Effector memory CD4-positive, alpha-beta T cell (primary cell): Measurements from ENCODE around the gene RTCA.

Experiments used
- DNase-seq, 3 donors: peaks; one replicate each; pipeline ENCODE4 v3.0.0-alpha.2; 2020
- H3K27ac ChIP-seq: 2 replicates; pipeline ENCODE4 v1.7.0; 2013; ENCODE audit warnings: mild to moderate bottlenecking, low read length, moderate library complexity; ENCODE audit not compliant: insufficient read depth, poor library complexity, severe bottlenecking
- H3K27me3 ChIP-seq: replicated peaks from 2 replicates; pipeline ENCODE4 v1.7.0; 2013; ENCODE audit warnings: mild to moderate bottlenecking, low read length; ENCODE audit not compliant: insufficient read depth, control insufficient read depth, poor library complexity, severe bottlenecking
- H3K36me3 ChIP-seq: 2 replicates; pipeline ENCODE4 v1.7.0; 2013; ENCODE audit warnings: mild to moderate bottlenecking, low read length, moderate library complexity; ENCODE audit not compliant: control insufficient read depth, insufficient read depth
- H3K4me1 ChIP-seq: 2 replicates; pipeline ENCODE4 v1.7.0; 2013; ENCODE audit warnings: low read length, mild to moderate bottlenecking; ENCODE audit not compliant: control insufficient read depth, insufficient read depth, poor library complexity, severe bottlenecking
- H3K4me3 ChIP-seq: 2 replicates; pipeline ENCODE4 v1.7.0; 2013; ENCODE audit warnings: low read length, low read depth, mild to moderate bottlenecking; ENCODE audit not compliant: insufficient read depth, poor library complexity, severe bottlenecking
- H3K9me3 ChIP-seq: 2 replicates; pipeline ENCODE4 v1.7.0; 2013; ENCODE audit warnings: mild to moderate bottlenecking, low read length, moderate library complexity; ENCODE audit not compliant: control insufficient read depth

The RTCA gene

GRCh38 chr1:100234432-100234831 is 31.6 kb upstream of the RTCA start:
- Histone ChIP-seq H3K27ac (no peak overlapping the region), H3K9me3 (no peaks in the 10 kb centered on the region), H3K27me3 (no peaks in the 10 kb centered on the region), H3K4me1 (no peaks in the 10 kb centered on the region), H3K4me3 (no peak overlapping the region), H3K36me3 (peaks cover 29% of the 10 kb centered on the region)
- DNase-seq: no peak

- no peak overlapping the region for H3K27ac ChIP-seq
- H3K4me1 ChIP-seq: no peaks in the 10 kb centered on the region
- H3K4me3 ChIP-seq: no peak overlapping the region
- H3K36me3 ChIP-seq: peaks cover 23% of the 10 kb centered on the region
- no peak for DNase-seq
- H3K27me3 ChIP-seq: no peaks in the 10 kb centered on the region
- H3K9me3 ChIP-seq: no peaks in the 10 kb centered on the region
Measured at GRCh38 chr1:100237091-100237490, 28.9 kb upstream of the RTCA start.

GRCh38 chr1:100239961-100240360 is 26.1 kb upstream of the RTCA start:
- no peaks in the 10 kb centered on the region for H3K9me3 ChIP-seq
- no peaks in the 10 kb centered on the region for H3K27me3 ChIP-seq
- no peaks in the 10 kb centered on the region for H3K4me1 ChIP-seq
- no peak overlapping the region for H3K27ac ChIP-seq
- no peak for DNase-seq
- H3K36me3 ChIP-seq: peaks cover 14% of the 10 kb centered on the region
- H3K4me3 ChIP-seq: no peak overlapping the region

GRCh38 chr1:100240631-100241030 is 25.4 kb upstream of the RTCA start:
- no peaks in the 10 kb centered on the region for H3K27me3 ChIP-seq
- H3K9me3 ChIP-seq: no peaks in the 10 kb centered on the region
- H3K4me1 ChIP-seq: no peaks in the 10 kb centered on the region
- no peak for DNase-seq
- H3K36me3 ChIP-seq: peaks cover 14% of the 10 kb centered on the region
- H3K4me3 ChIP-seq: no peak overlapping the region
- no peak overlapping the region for H3K27ac ChIP-seq

GRCh38 chr1:100246738-100247137 is 19.3 kb upstream of the RTCA start:
- Histone ChIP-seq H3K36me3 (no peaks in the 10 kb centered on the region), H3K4me1 (no peaks in the 10 kb centered on the region), H3K27me3 (no peaks in the 10 kb centered on the region), H3K9me3 (no peaks in the 10 kb centered on the region), H3K27ac (no peak overlapping the region), H3K4me3 (no peak overlapping the region)
- DNase-seq: no peak

- H3K9me3 ChIP-seq: no peaks in the 10 kb centered on the region
Measured at GRCh38 chr1:100249155-100249536, 16.9 kb upstream of the RTCA start.

GRCh38 chr1:100249537-100250257 is 16.3 kb upstream of the RTCA start, which contains the start of gene DBT:
Gene DBT, minus strand, starts transcription at chr1:100249834. Its CDS starts 14 bp downstream, at chr1:100249820.
- Histone ChIP-seq H3K36me3 (no peaks in the 10 kb centered on the region), H3K9me3 (no peaks in the 10 kb centered on the region), H3K4me3 (peak within 1 kb of the TSS; percentile 98), H3K4me1 (no peaks in the 10 kb centered on the region), H3K27ac (peak within 1 kb of the TSS; percentile 84), H3K27me3 (no peaks in the 10 kb centered on the region)
- peak; percentile 83 to 90 (median 88) for DNase-seq

More at GRCh38 chr1:100249155-100249536, 16.9 kb upstream of the RTCA start:
- peak overlapping the region; percentile 98 for H3K4me3 ChIP-seq
- H3K27me3 ChIP-seq: no peaks in the 10 kb centered on the region
- H3K4me1 ChIP-seq: no peaks in the 10 kb centered on the region
- DNase-seq: no peak
- no peaks in the 10 kb centered on the region for H3K36me3 ChIP-seq
- H3K27ac ChIP-seq: peak overlapping the region; percentile 84

GRCh38 chr1:100250264-100250663 is 15.8 kb upstream of the RTCA start:
- H3K4me3 ChIP-seq: peak overlapping the region; percentile 98
- H3K27me3 ChIP-seq: no peaks in the 10 kb centered on the region
- peak overlapping the region; percentile 84 for H3K27ac ChIP-seq
- H3K4me1 ChIP-seq: no peaks in the 10 kb centered on the region
- no peak for DNase-seq
- H3K36me3 ChIP-seq: no peaks in the 10 kb centered on the region
- H3K9me3 ChIP-seq: no peaks in the 10 kb centered on the region

GRCh38 chr1:100250807-100251206 is 15.2 kb upstream of the RTCA start:
- Histone ChIP-seq H3K4me3 (no peak overlapping the region), H3K27ac (no peak overlapping the region), H3K27me3 (no peaks in the 10 kb centered on the region), H3K4me1 (no peaks in the 10 kb centered on the region), H3K36me3 (no peaks in the 10 kb centered on the region), H3K9me3 (no peaks in the 10 kb centered on the region)
- no peak for DNase-seq

- H3K4me3 ChIP-seq: no peak overlapping the region
- H3K27me3 ChIP-seq: no peaks in the 10 kb centered on the region
- DNase-seq: no peak
- H3K9me3 ChIP-seq: no peaks in the 10 kb centered on the region
- no peaks in the 10 kb centered on the region for H3K36me3 ChIP-seq
- no peaks in the 10 kb centered on the region for H3K4me1 ChIP-seq
- no peak overlapping the region for H3K27ac ChIP-seq
Measured at GRCh38 chr1:100252901-100253300, 13.1 kb upstream of the RTCA start.
